Left lobe of liver (tissue), 2 donors: ENCODE data around the gene GAB2. TPM values are rescaled to one million over a fixed set of nuclear protein-coding genes. Genes with fewer than 3 reads are reported as not detected.
"Not testable (repeated sequence)": the region's sequence is repeated elsewhere in the genome, so short reads cannot be mapped to it uniquely, and the experiment has no call there.

Experiments
- ATAC-seq: fragments of 200-7000 bp; cut with Tn5 transposase; one replicate; pipeline ENCODE4 v1.9.1; 2020; ENCODE audit warnings: mild to moderate bottlenecking, moderate library complexity
- DNase-seq: peaks from one replicate; pipeline ENCODE4 v3.0.0-alpha.2; 2020; ENCODE audit warnings: low spot score
- total RNA-seq: library from RNA; stranded (reverse); gene quantifications from one replicate; pipeline ENCODE4 v1.2.1, GENCODE V29; 2021
- donor health status: DM: no; HTN: no; CAD: no; lungs with moderate emphysema.
- donor health status: DM: no; HTN: yes; CAD: no.

Gene GAB2
- total RNA-seq, 1 donor from 2014 or later: 4.5 TPM

- no peak for DNase-seq
- no peak for ATAC-seq
Measured at GRCh38 chr11:78318321-78319114, 99.1 kb downstream of the GAB2 start.

- no peak for ATAC-seq
- no peak for DNase-seq
Measured at GRCh38 chr11:78315724-78316123, 101.9 kb downstream of the GAB2 start.

- ATAC-seq: no peak
- no peak for DNase-seq
Measured at GRCh38 chr11:78314762-78315161, 102.9 kb downstream of the GAB2 start.

GRCh38 chr11:78313898-78314297, 103.7 kb downstream of the GAB2 start:
- ATAC-seq: no peak
- no peak for DNase-seq

GRCh38 chr11:78313181-78313795, 104.3 kb downstream of the GAB2 start:
- DNase-seq: no peak
- ATAC-seq: peak; percentile 29

- ATAC-seq (no peak), DNase-seq (no peak)
Measured at GRCh38 chr11:78312712-78313111, 104.9 kb downstream of the GAB2 start.

- ATAC-seq (peak; percentile 91), DNase-seq (peak; percentile 71)
Measured at GRCh38 chr11:78311702-78312371, 105.8 kb downstream of the GAB2 start.

GRCh38 chr11:78310500-78310909, 107.1 kb downstream of the GAB2 start:
- ATAC-seq (peak; percentile 79), DNase-seq (peak; percentile 68)

- DNase-seq (no peak), ATAC-seq (no peak)
Measured at GRCh38 chr11:78304201-78304600, 113.4 kb downstream of the GAB2 start.

GRCh38 chr11:78300108-78300839, 117.3 kb downstream of the GAB2 start:
- no peak for ATAC-seq
- no peak for DNase-seq

- no peak for DNase-seq
- no peak for ATAC-seq
Measured at GRCh38 chr11:78299000-78299710, 118.5 kb downstream of the GAB2 start.

- DNase-seq (no peak), ATAC-seq (peak; percentile 85)
Measured at GRCh38 chr11:78298291-78298771, 119.3 kb downstream of the GAB2 start.

GRCh38 chr11:78295991-78296930, 121.4 kb downstream of the GAB2 start:
- ATAC-seq (no peak), DNase-seq (no peak)

- DNase-seq (no peak), ATAC-seq (no peak)
Measured at GRCh38 chr11:78295347-78295746, 122.3 kb downstream of the GAB2 start.

- ATAC-seq: not testable (repeated sequence)
Measured at GRCh38 chr11:78294100-78294499, 123.5 kb downstream of the GAB2 start.

GRCh38 chr11:78293536-78293935, 124.1 kb downstream of the GAB2 start:
- DNase-seq (no peak), ATAC-seq (no peak)

More at GRCh38 chr11:78294100-78294499, 123.5 kb downstream of the GAB2 start:
- not testable (repeated sequence) for DNase-seq

GRCh38 chr11:78292109-78292803, 125.4 kb downstream of the GAB2 start:
- DNase-seq (no peak), ATAC-seq (no peak)

GRCh38 chr11:78291503-78292108, 126.0 kb downstream of the GAB2 start:
- ATAC-seq (no peak), DNase-seq (no peak)
